Right kidney (tissue), 1 donor: ENCODE results near the gene ELAVL1.
A peak's percentile ranks its signal among the peaks of the same experiment; 100 is the strongest.
"Not testable (repeated sequence)": the region's sequence is repeated elsewhere in the genome, so short reads cannot be mapped to it uniquely, and the experiment has no call there.

Source experiments
- DNase-seq: peaks from one replicate; pipeline ENCODE4 v3.0.0-alpha.2; 2016

The ELAVL1 gene

GRCh38 chr19:7933828-7934725 lies 71.4 kb downstream of the ELAVL1 start:
- no peak for DNase-seq

- no peak for DNase-seq
These were observed 72.0 kb downstream of the ELAVL1 start for GRCh38 chr19:7933411-7933810.

- no peak for DNase-seq
These were observed 72.5 kb downstream of the ELAVL1 start for GRCh38 chr19:7932930-7933300.

GRCh38 chr19:7932276-7932929 lies 73.0 kb downstream of the ELAVL1 start:
- DNase-seq: no peak

GRCh38 chr19:7931221-7932061 lies 74.0 kb downstream of the ELAVL1 start:
- DNase-seq: no peak

GRCh38 chr19:7930765-7931164 lies 74.7 kb downstream of the ELAVL1 start:
- DNase-seq: no peak

- not testable (repeated sequence) for DNase-seq
These were observed 75.4 kb downstream of the ELAVL1 start for GRCh38 chr19:7930030-7930429.

- no peak for DNase-seq
These were observed 76.4 kb downstream of the ELAVL1 start for GRCh38 chr19:7928741-7929701.

- no peak for DNase-seq
These were observed 77.1 kb downstream of the ELAVL1 start for GRCh38 chr19:7928334-7928706.

- DNase-seq: no peak
These were observed 77.7 kb downstream of the ELAVL1 start for GRCh38 chr19:7927605-7928333.

GRCh38 chr19:7926727-7927604 lies 78.5 kb downstream of the ELAVL1 start:
- DNase-seq: no peak

GRCh38 chr19:7926021-7926726 lies 79.3 kb downstream of the ELAVL1 start, which contains the start of gene CTXN1:
Gene CTXN1 (minus strand): TSS chr19:7926135. CDS start chr19:7925538, 597 bp downstream.
- DNase-seq: peak; percentile 78

GRCh38 chr19:7925171-7925851 lies 80.1 kb downstream of the ELAVL1 start:
- peak; percentile 91 for DNase-seq

- no peak for DNase-seq
These were observed 80.7 kb downstream of the ELAVL1 start for GRCh38 chr19:7924651-7925170.

GRCh38 chr19:7924241-7924640 lies 81.2 kb downstream of the ELAVL1 start:
- DNase-seq: no peak

- no peak for DNase-seq
These were observed 81.9 kb downstream of the ELAVL1 start for GRCh38 chr19:7923295-7924191.

- no peak for DNase-seq
These were observed 82.6 kb downstream of the ELAVL1 start for GRCh38 chr19:7922836-7923195.
